Measurements from ENCODE around the gene PIP4K2B. TPM values are rescaled to one million over a fixed set of nuclear protein-coding genes. Genes with fewer than 3 reads are reported as not detected.
A peak's percentile ranks its signal among the peaks of the same experiment; 100 is the strongest.

The PIP4K2B gene
- total RNA-seq, 2 donors from 2014 or later: 28.2 to 33.5 TPM

- H3K36me3 Mint-ChIP-seq (ENCODE audit: low read depth): peaks cover 8% of the 10 kb centered on the region
- H3K27me3 Mint-ChIP-seq: no peaks in the 10 kb centered on the region
- no peak for DNase-seq
- no peak overlapping the region for H3K4me3 Mint-ChIP-seq
- H3K9me3 ChIP-seq (ENCODE audit: control insufficient read depth, low read length, poor library complexity, severe bottlenecking): no peaks in the 10 kb centered on the region
- peak overlapping the region; percentile 90 for H3K27ac Mint-ChIP-seq
- ATAC-seq: no peak
- H3K4me1 Mint-ChIP-seq: peaks cover 15% of the 10 kb centered on the region
Observed at GRCh38 chr17:38762231-38762630, 37.1 kb downstream of the PIP4K2B start.

- H3K9me3 ChIP-seq (ENCODE audit: control insufficient read depth, low read length, poor library complexity, severe bottlenecking): no peaks in the 10 kb centered on the region
- ATAC-seq: peak; percentile 33
- Mint-ChIP-seq H3K27me3 (no peaks in the 10 kb centered on the region), H3K36me3 (ENCODE audit: low read depth) (peaks cover 8% of the 10 kb centered on the region), H3K27ac (peak overlapping the region; percentile 90), H3K4me3 (no peak overlapping the region), H3K4me1 (peaks cover 15% of the 10 kb centered on the region)
- no peak for DNase-seq
Observed at GRCh38 chr17:38761612-38762011, 37.7 kb downstream of the PIP4K2B start.

GRCh38 chr17:38753071-38753506, 46.3 kb downstream of the PIP4K2B start:
- Mint-ChIP-seq H3K4me3 (peak overlapping the region; percentile 100), H3K27ac (peak overlapping the region; percentile 95), H3K36me3 (ENCODE audit: low read depth) (peaks cover 8% of the 10 kb centered on the region), H3K4me1 (peaks cover 47% of the 10 kb centered on the region), H3K27me3 (peaks cover 22% of the 10 kb centered on the region)
- DNase-seq (no peak), ATAC-seq (no peak)
- H3K9me3 ChIP-seq (ENCODE audit: control insufficient read depth, low read length, poor library complexity, severe bottlenecking): no peaks in the 10 kb centered on the region

- H3K27me3 Mint-ChIP-seq: peaks cover 22% of the 10 kb centered on the region
- H3K4me3 Mint-ChIP-seq: peak within 1 kb of the TSS; percentile 100
Observed at GRCh38 chr17:38752308-38753070, 46.9 kb downstream of the PIP4K2B start, which contains the start of gene PSMB3. Gene PSMB3, plus strand, starts transcription at chr17:38752741. Its CDS starts 86 bp downstream, at chr17:38752827.

GRCh38 chr17:38751808-38752307, 47.5 kb downstream of the PIP4K2B start:
- Mint-ChIP-seq H3K4me3 (peak overlapping the region; percentile 100), H3K27me3 (peaks cover 23% of the 10 kb centered on the region), H3K4me1 (peaks cover 51% of the 10 kb centered on the region), H3K27ac (peak overlapping the region; percentile 95), H3K36me3 (ENCODE audit: low read depth) (peaks cover 10% of the 10 kb centered on the region)
- H3K9me3 ChIP-seq (ENCODE audit: control insufficient read depth, low read length, poor library complexity, severe bottlenecking): no peaks in the 10 kb centered on the region
- DNase-seq (peak; percentile 54 to 78 (median 63)), ATAC-seq (peak; percentile 47)

More at GRCh38 chr17:38752308-38753070, 46.9 kb downstream of the PIP4K2B start, which contains the start of gene PSMB3:
- Mint-ChIP-seq H3K27ac (peak within 1 kb of the TSS; percentile 95), H3K4me1 (peaks cover 50% of the 10 kb centered on the region), H3K36me3 (ENCODE audit: low read depth) (peaks cover 10% of the 10 kb centered on the region)
- ATAC-seq (peak; percentile 91), DNase-seq (peak; percentile 83 to 93 (median 88))
- no peaks in the 10 kb centered on the region for H3K9me3 ChIP-seq (ENCODE audit: control insufficient read depth, low read length, poor library complexity, severe bottlenecking)

GRCh38 chr17:38751144-38751807, 48.1 kb downstream of the PIP4K2B start:
- ATAC-seq: no peak

GRCh38 chr17:38750312-38751121, 48.8 kb downstream of the PIP4K2B start:
- H3K27ac Mint-ChIP-seq: peak overlapping the region; percentile 95
- H3K4me3 Mint-ChIP-seq: peak overlapping the region; percentile 100
- no peaks in the 10 kb centered on the region for H3K9me3 ChIP-seq (ENCODE audit: control insufficient read depth, low read length, poor library complexity, severe bottlenecking)
- no peak for ATAC-seq
- peaks cover 54% of the 10 kb centered on the region for H3K4me1 Mint-ChIP-seq
- no peak for DNase-seq
- H3K36me3 Mint-ChIP-seq (ENCODE audit: low read depth): peaks cover 15% of the 10 kb centered on the region
- peaks cover 36% of the 10 kb centered on the region for H3K27me3 Mint-ChIP-seq

More at GRCh38 chr17:38751144-38751807, 48.1 kb downstream of the PIP4K2B start:
- H3K9me3 ChIP-seq (ENCODE audit: control insufficient read depth, low read length, poor library complexity, severe bottlenecking): no peaks in the 10 kb centered on the region
- Mint-ChIP-seq H3K27me3 (peaks cover 29% of the 10 kb centered on the region), H3K4me1 (peaks cover 57% of the 10 kb centered on the region), H3K27ac (peak overlapping the region; percentile 95), H3K4me3 (peak overlapping the region; percentile 100), H3K36me3 (ENCODE audit: low read depth) (peaks cover 12% of the 10 kb centered on the region)
- no peak for DNase-seq

- Mint-ChIP-seq H3K27me3 (peaks cover 36% of the 10 kb centered on the region), H3K4me3 (peak overlapping the region; percentile 70), H3K4me1 (peaks cover 54% of the 10 kb centered on the region), H3K36me3 (ENCODE audit: low read depth) (peaks cover 15% of the 10 kb centered on the region), H3K27ac (no peak overlapping the region)
- DNase-seq (no peak), ATAC-seq (no peak)
- no peaks in the 10 kb centered on the region for H3K9me3 ChIP-seq (ENCODE audit: control insufficient read depth, low read length, poor library complexity, severe bottlenecking)
Observed at GRCh38 chr17:38750044-38750311, 49.4 kb downstream of the PIP4K2B start.

- H3K4me3 Mint-ChIP-seq: peak overlapping the region; percentile 70
- no peak for ATAC-seq
- no peak overlapping the region for H3K27ac Mint-ChIP-seq
- H3K27me3 Mint-ChIP-seq: peaks cover 41% of the 10 kb centered on the region
- H3K9me3 ChIP-seq (ENCODE audit: control insufficient read depth, low read length, poor library complexity, severe bottlenecking): no peaks in the 10 kb centered on the region
- no peak for DNase-seq
- peaks cover 51% of the 10 kb centered on the region for H3K4me1 Mint-ChIP-seq
- H3K36me3 Mint-ChIP-seq (ENCODE audit: low read depth): peaks cover 17% of the 10 kb centered on the region
Observed at GRCh38 chr17:38749223-38750043, 49.9 kb downstream of the PIP4K2B start.

GRCh38 chr17:38748892-38749222, 50.5 kb downstream of the PIP4K2B start:
- H3K27me3 Mint-ChIP-seq: peaks cover 45% of the 10 kb centered on the region

GRCh38 chr17:38748149-38748891, 51.0 kb downstream of the PIP4K2B start, which contains the start of gene PCGF2:
Gene PCGF2, minus strand, starts transcription at chr17:38748336. Its CDS starts 7,934 bp downstream, at chr17:38740402.
- DNase-seq (no peak), ATAC-seq (no peak)
- Mint-ChIP-seq H3K36me3 (ENCODE audit: low read depth) (peaks cover 14% of the 10 kb centered on the region), H3K4me3 (peak within 1 kb of the TSS; percentile 88), H3K27ac (no peak within 1 kb of the TSS), H3K27me3 (peaks cover 45% of the 10 kb centered on the region), H3K4me1 (peaks cover 46% of the 10 kb centered on the region)
- no peaks in the 10 kb centered on the region for H3K9me3 ChIP-seq (ENCODE audit: control insufficient read depth, low read length, poor library complexity, severe bottlenecking)

More at GRCh38 chr17:38748892-38749222, 50.5 kb downstream of the PIP4K2B start:
- DNase-seq (no peak), ATAC-seq (no peak)
- peaks cover 49% of the 10 kb centered on the region for H3K4me1 Mint-ChIP-seq
- H3K27ac Mint-ChIP-seq: no peak overlapping the region
- H3K4me3 Mint-ChIP-seq: peak overlapping the region; percentile 75
- H3K36me3 Mint-ChIP-seq (ENCODE audit: low read depth): peaks cover 16% of the 10 kb centered on the region
- no peaks in the 10 kb centered on the region for H3K9me3 ChIP-seq (ENCODE audit: control insufficient read depth, low read length, poor library complexity, severe bottlenecking)

Data from T-helper 17 cell (primary cell).